ENCODE results near the gene ATG4A.

GRCh38 chrX:108138814-108139702 lies 47.5 kb downstream of the ATG4A start:
- TF ChIP-seq, protein P1, sequence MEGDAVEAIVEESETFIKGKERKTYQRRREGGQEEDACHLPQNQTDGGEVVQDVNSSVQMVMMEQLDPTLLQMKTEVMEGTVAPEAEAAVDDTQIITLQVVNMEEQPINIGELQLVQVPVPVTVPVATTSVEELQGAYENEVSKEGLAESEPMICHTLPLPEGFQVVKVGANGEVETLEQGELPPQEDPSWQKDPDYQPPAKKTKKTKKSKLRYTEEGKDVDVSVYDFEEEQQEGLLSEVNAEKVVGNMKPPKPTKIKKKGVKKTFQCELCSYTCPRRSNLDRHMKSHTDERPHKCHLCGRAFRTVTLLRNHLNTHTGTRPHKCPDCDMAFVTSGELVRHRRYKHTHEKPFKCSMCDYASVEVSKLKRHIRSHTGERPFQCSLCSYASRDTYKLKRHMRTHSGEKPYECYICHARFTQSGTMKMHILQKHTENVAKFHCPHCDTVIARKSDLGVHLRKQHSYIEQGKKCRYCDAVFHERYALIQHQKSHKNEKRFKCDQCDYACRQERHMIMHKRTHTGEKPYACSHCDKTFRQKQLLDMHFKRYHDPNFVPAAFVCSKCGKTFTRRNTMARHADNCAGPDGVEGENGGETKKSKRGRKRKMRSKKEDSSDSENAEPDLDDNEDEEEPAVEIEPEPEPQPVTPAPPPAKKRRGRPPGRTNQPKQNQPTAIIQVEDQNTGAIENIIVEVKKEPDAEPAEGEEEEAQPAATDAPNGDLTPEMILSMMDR (IDR thresholded peaks at IDR 0.05), result peak in 1 of 7 experiments; percentile 19
- no peak for TF ChIP-seq EP300 (IDR thresholded peaks at IDR 0.05)
